Measurements from ENCODE around the gene NFKB1. TPM values are rescaled to one million over a fixed set of nuclear protein-coding genes. Genes with fewer than 3 reads are reported as not detected.

NFKB1 gene
- total and polyA plus RNA-seq, 10 of the 15 experiments (the other 5 are each of a cell fraction or from before 2014, with no cell fraction given) = 8.7 to 110 (median 57.3) TPM

GRCh38 chr4:102454268-102454667 is 46.9 kb upstream of the NFKB1 start:
- DNase-seq (ENCODE audit: low read depth, low spot score) (no peak), FAIRE-seq (no peak), ATAC-seq (no peak)
- Histone ChIP-seq H3K27ac (ENCODE audit: control insufficient read depth, insufficient read depth) (no peak overlapping the region), H4K20me1 (ENCODE audit: control insufficient read depth, insufficient read depth) (no peaks in the 10 kb centered on the region), H3K36me3 (ENCODE audit: control insufficient read depth in 2 of 2, insufficient read depth in 2 of 2, low read length in 1 of 2) (no peaks in the 10 kb centered on the region), H3K27me3 (replicated peaks in 1 of 2; ENCODE audit: control insufficient read depth in 2 of 2, insufficient read depth in 2 of 2, low read length in 1 of 2) (no peaks in the 10 kb centered on the region; a peak in 1 of 4 replicates), H3K79me2 (ENCODE audit: control insufficient read depth, insufficient read depth, low read length) (no peaks in the 10 kb centered on the region), H3K9me3 (replicated peaks; ENCODE audit: control insufficient read depth, insufficient read depth, low read length) (no peaks in the 10 kb centered on the region), H3K4me2 (ENCODE audit: control insufficient read depth, insufficient read depth) (no peak overlapping the region), H3K4me1 (ENCODE audit: control insufficient read depth, insufficient read depth, low read length) (no peaks in the 10 kb centered on the region), H3K9ac (ENCODE audit: control insufficient read depth, insufficient read depth, low read length) (no peak overlapping the region), H3K4me3 (no peak overlapping the region), H2AFZ (ENCODE audit: control insufficient read depth, low read depth, low read length) (no peak overlapping the region)
- ChIA-PET SMC1A (ENCODE audit: uncharacterized antibody, unreplicated experiment) (interaction anchor here (0.7 to 1.2 kb wide), 3 partner anchors 23 to 173 kb away, joined by 3 to 6 read pairs (median 3); no protein-coding TSS in a partner anchor), RAD21 (ENCODE audit: unreplicated experiment) (interaction anchor here (0.8 to 1.1 kb wide), 3 partner anchors 155 to 172 kb away, joined by 3 to 6 read pairs (median 3); no protein-coding TSS in a partner anchor), CTCF (interaction anchor here (1.2 to 1.8 kb wide), 2 partner anchors 9 to 24 kb away, joined by 3 to 7 read pairs; no protein-coding TSS in a partner anchor), POLR2A (interaction anchor here (0.8 kb wide), 1 partner anchor 132 kb away, joined by 3 read pairs; no protein-coding TSS in a partner anchor)
- BruUV-seq (replicated peaks) = no TSS peak
- TF ChIP-seq NFYA (IDR thresholded peaks at IDR 0.05; ENCODE audit: borderline replicate concordance, low read depth, low read length) (no peak), GATAD2B (conservative IDR thresholded peaks at IDR 0.05; ENCODE audit: low read depth) (no peak), POLR2A (IDR thresholded peaks at IDR 0.05; ENCODE audit: low read depth, low read length) (no peak), EP300 (IDR thresholded peaks at IDR 0.05; ENCODE audit: borderline replicate concordance in 1 of 2, control insufficient read depth in 1 of 2, low read depth in 2 of 2, low read length in 2 of 2) (no peak), PML (IDR thresholded peaks at IDR 0.05; ENCODE audit: low read length) (no peak), ELK1 (IDR thresholded peaks at IDR 0.05; ENCODE audit: low read depth, low read length) (no peak), SMARCA5 (IDR thresholded peaks at IDR 0.05) (no peak), RELB (IDR thresholded peaks at IDR 0.05; ENCODE audit: low read depth) (no peak), SREBF2 (IDR thresholded peaks at IDR 0.05; ENCODE audit: low read length) (no peak), NRF1 (conservative IDR thresholded peaks at IDR 0.05; ENCODE audit: low read depth, low read length) (no peak), CTCF (IDR thresholded peaks at IDR 0.05 in 2 of 3, conservative IDR thresholded peaks at IDR 0.05 in 1 of 3; ENCODE audit: control insufficient read depth in 2 of 3, extremely low read depth in 1 of 3, insufficient read depth in 1 of 3, low read depth in 3 of 3, low read length in 3 of 3) (no peak), RB1 (IDR thresholded peaks at IDR 0.05; ENCODE audit: borderline replicate concordance) (no peak), SIX5 (IDR thresholded peaks at IDR 0.05; ENCODE audit: low read depth, low read length, severe bottlenecking) (no peak), KDM1A (IDR thresholded peaks at IDR 0.05; ENCODE audit: borderline replicate concordance) (no peak), NFIC (IDR thresholded peaks at IDR 0.05; ENCODE audit: low read depth, low read length) (no peak), BACH1 (IDR thresholded peaks at IDR 0.05; ENCODE audit: borderline replicate concordance) (no peak)
- in situ Hi-C loops (cut with MboI) (no loop called here), intact Hi-C loops (cut with micrococcal nuclease; ENCODE audit: unreplicated experiment) (no loop called here)
- WGBS (ENCODE audit: insufficient coverage, insufficient replicate concordance, low lambda C conversion rate, missing lambda C conversion rate) = 4% methylated on average over 1 of the region's 1 CpG
